HG03103 (cell line): Measurements from ENCODE around the gene ZNF79.

ENCODE experiments used
- ATAC-seq: cut with Tn5 transposase; IDR thresholded peaks from one replicate; pipeline ENCODE4 v1.9.1; 2021; ENCODE audit warnings: low read depth; ENCODE audit not compliant: unreplicated experiment

Gene ZNF79

DNA sequence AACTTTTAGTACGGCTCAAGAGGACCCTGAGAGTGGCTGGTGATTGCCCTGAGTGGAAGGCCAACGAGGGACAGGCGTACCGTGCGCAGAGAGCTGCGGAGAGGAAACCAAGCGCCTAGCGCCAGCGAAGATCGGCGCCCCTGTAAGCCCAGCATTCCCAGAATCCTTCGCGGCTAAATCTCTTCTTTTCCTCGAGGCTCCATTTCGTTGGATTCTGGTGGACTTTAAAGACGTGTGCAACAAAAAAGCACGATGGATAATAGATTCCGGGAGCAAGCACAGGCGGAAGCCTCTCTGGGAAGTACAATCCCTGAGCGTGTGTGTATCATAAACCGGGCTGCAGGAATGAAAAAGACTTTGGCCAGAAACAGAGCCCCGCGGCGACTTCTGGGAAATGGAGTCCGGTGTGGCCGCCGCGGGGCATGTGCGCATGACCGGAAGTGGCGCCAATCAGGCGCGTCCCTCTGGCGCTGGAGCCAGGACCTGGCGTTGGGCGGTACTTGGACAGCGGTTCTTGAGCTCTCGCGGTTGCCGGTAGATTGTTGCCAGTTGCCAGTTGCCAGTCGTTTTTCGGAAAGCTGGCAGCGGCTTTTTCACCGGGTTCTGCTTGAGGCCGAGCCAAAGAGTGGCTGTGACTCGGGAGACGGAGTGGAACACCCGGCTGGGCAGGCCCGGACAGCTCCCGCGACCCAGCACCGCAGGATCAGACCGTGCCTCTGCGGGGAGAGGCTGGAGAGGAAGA is at the start of gene ZNF79:
TSS of gene ZNF79 (plus strand) at position 449 of the 742 bp plus-strand sequence. CDS start 406 bp downstream, outside the sequence.
- peak; percentile 82 for ATAC-seq

GRCh38 chr9:127380479-127380878 is 43.7 kb upstream of the ZNF79 start:
- ATAC-seq: no peak

DNA sequence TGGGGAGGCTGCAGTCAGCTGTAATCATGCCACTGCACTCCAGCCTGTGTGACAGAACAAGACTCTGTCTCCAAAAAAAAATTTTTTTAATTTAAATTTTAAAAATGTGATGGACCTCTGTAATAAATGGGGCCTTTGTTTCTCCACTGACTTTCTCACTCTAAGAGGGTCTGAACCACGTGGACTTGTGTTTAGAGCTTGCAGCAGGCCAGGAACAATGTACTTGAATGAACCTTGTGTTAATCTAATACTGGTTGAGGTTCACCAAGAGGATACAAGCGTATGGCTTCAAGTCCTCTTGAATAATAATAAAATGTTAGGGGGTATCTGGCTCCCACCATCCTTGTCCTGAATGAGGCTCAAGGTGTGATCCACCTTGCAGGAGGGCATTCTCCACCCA is 41.6 kb upstream of the ZNF79 start:
- ATAC-seq: no peak

GRCh38 chr9:127384016-127384730 is 40.0 kb upstream of the ZNF79 start:
- ATAC-seq: no peak

- no peak for ATAC-seq
These were observed 39.3 kb upstream of the ZNF79 start for GRCh38 chr9:127384901-127385300.

DNA sequence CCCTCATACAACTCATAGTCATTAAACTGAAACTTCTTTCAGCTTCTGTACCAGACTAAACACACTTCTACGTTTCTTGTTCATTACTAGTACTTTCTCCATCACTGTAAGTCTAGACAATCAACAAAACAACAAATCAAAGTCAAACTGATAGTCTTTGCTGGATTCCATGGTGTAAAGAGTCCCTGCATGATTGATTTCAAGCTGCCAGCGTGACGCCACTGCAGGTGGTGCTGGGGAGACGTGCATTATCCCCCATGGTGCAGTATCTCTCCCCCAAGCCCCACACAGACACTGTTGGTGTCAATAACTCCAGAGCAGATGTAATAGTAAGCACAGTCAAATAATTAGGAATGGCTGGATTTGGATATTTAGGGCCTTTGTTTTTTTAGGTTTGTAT is 37.9 kb upstream of the ZNF79 start:
- no peak for ATAC-seq

DNA sequence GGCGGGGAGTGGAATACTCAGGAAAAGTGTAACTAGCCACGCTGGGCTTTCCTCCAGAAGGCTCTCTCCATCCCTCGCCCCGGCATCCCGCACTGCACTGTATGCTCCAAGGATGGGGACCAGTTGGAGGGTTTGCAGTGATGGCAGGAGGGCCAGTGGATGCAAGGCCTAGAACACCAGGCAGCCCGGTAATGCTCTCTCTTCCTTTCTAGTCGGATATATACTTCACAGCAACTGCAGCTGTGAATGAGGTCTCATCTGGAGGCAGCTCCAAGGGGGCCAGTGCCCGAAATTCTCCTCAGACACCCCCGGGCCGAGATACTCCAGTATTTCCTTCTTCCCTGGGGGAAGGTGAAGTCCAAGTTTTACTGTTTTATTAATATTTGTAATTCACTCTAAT is 37.2 kb upstream of the ZNF79 start:
- ATAC-seq: no peak

- no peak for ATAC-seq
These were observed 35.9 kb upstream of the ZNF79 start for GRCh38 chr9:127388037-127388855.

DNA sequence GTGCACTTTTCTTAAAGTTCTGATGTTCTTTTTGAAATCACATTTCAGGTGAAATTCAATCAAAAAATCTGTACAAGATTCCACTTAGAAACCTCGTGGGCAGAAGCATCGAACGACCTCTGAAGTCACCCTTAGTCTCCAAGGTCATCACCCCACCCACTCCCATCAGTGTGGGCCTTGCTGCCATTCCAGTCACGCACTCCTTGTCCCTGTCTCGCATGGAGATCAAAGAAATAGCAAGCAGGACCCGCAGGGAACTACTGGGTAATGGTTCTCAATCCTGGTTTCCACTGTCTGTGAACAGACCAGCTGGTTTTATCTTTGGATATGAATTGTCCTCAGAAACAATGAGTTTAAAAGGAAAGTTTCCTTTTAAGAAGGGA is 35.3 kb upstream of the ZNF79 start:
- ATAC-seq: no peak

DNA sequence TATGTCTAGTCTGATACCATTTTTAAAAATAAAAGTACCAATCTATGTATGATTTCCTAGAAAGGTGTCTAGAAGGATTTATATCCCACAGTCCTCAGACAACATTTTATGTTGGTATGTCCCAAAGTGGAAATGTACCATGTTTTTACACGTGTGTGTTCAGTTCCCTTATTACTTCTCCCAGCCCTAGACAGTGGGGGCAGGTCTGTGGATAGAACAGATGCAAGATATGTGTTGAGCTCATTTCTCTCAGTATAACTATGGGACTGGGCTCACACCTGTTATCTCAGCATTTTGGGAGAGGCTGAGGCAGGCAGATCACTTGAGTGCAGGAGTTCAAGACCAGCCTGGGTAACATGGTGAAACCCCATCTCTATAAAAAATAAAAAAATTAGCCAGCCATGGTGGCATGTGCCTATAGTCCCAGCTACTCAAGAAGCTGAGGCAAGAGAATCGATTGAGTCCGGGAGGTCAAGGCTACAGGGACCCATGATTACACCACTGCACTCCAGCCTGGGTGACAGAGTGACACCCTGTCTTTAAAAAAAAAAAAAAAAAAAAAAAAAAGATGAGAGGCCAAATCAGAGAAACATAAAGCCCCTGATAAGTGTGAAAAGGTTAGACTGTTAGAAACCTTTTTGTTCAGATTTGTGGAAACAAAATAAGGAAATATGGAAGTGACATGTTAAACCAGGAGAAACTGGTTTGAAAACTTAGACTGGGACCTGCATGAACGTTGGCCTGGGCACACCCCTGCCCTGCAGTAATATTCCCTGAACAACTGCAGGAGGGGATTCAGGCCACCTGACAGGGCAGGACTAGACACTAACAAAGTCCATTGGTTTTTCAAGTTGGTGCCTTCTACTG is 34.6 kb upstream of the ZNF79 start:
- ATAC-seq: no peak

- ATAC-seq: no peak
These were observed 34.0 kb upstream of the ZNF79 start for GRCh38 chr9:127390248-127390545.

GRCh38 chr9:127390563-127390962 is 33.6 kb upstream of the ZNF79 start:
- no peak for ATAC-seq

DNA sequence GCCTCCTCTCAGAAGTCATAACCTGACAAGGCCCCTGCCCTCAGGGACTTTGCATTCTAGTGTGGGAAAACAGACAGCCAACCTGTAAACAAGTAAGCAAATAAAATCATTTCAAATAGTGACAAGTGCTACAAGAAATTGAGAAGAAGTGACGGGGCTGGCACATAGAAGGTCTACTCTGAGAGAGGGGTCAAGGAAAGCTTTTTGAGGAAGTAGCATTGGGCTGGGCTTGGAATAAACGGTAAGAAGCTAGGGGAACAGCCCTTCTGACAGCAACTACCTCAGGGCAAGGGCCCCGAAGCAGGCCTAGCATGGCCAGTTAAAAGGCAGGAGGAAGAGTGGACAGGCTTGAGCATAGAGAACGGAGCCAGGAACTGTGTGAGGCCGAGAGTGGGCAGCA is 32.0 kb upstream of the ZNF79 start:
- no peak for ATAC-seq

DNA sequence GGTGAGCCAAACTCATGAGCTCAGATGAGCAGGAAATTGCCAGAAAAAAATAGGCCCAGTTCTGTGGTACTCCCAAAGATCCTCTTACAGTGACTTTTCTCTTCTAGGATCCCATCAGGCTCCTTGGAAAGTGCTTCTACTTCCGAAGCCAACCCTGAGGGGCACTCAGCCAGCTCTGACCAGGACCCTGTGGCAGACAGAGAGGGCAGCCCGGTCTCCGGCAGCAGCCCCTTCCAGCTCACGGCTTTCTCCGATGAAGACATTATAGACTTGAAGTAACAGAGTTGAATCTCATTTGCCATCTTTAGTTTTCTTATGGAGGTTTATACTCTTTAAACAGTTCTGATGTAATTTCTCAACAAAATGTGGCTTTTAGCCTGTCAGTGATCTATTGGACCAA is 31.2 kb upstream of the ZNF79 start:
- ATAC-seq: no peak

DNA sequence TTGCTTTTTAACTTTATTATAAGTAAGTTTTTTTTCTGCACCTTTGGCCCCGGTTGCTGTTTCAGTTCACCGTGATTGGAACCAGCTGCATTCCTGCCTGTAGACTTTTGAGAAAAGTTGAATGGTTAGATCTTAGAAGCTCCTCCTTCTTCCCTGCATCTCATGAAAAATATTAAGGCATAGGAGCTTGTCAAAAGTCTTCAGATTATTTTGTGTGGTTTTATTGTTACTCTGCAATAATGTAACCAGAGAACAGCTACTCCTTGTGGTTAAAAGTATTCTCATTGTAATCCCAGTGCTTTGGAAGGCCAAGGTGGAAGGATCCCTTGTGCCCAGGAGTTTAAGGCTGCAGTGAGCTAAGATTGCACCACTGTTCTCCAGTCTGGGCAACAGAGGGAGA is 30.5 kb upstream of the ZNF79 start:
- ATAC-seq: no peak

- no peak for ATAC-seq
These were observed 28.5 kb upstream of the ZNF79 start for GRCh38 chr9:127395497-127396252.

DNA sequence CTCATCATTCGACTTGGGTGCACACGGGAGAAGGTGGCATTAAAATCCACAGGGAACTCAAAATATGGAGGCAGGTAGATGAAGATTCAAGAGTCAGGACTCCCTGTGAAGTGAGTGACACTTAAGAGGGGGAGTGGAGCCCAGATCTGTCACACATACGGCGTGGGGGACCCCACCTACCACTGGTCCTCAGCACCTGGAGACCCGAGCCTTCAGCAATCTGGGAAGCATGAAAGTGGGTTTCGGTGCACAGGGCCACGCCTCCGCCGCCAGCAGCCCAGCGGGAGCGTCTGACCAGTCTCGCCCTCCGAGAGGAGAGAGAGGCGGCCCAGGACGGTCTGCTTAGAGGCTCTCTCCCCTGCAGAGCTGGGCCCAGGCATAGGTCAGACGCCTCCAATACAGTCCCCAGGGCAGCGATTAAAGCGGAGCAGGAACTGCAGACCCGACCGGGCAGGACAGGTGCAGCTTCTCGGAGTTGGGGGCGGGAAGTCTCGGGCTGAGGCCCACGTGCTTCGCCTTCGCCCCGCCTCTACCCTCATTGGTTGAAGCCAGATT is 27.9 kb upstream of the ZNF79 start:
- ATAC-seq: peak; percentile 1

- ATAC-seq: peak; percentile 91
These were observed 27.2 kb upstream of the ZNF79 start, which contains the start of gene SLC2A8 for GRCh38 chr9:127396808-127397645. SLC2A8 (plus strand) TSS chr9:127397169; CDS start chr9:127397231, 62 bp downstream.
